Astrocyte (in vitro differentiated cells and primary cell): ENCODE results near the gene FGF2.

ENCODE experiments used
- EZH2 ChIP-seq: IDR thresholded peaks from 2 replicates; pipeline ENCODE4 v1.6.1; 2012; ENCODE audit warnings: mild to moderate bottlenecking, low read length, inconsistent platforms; ENCODE audit not compliant: insufficient read depth
- TF ChIP-seq, protein P1 (sequence below): IDR thresholded peaks from 2 replicates; pipeline ENCODE4 v1.5.1; 2011; ENCODE audit warnings: low read depth, mild to moderate bottlenecking, inconsistent platforms, low read length, moderate library complexity; ENCODE audit not compliant: insufficient read depth

GRCh38 chr4:122810669-122811068 is 16.0 kb upstream of the FGF2 start:
- TF ChIP-seq, protein P1, sequence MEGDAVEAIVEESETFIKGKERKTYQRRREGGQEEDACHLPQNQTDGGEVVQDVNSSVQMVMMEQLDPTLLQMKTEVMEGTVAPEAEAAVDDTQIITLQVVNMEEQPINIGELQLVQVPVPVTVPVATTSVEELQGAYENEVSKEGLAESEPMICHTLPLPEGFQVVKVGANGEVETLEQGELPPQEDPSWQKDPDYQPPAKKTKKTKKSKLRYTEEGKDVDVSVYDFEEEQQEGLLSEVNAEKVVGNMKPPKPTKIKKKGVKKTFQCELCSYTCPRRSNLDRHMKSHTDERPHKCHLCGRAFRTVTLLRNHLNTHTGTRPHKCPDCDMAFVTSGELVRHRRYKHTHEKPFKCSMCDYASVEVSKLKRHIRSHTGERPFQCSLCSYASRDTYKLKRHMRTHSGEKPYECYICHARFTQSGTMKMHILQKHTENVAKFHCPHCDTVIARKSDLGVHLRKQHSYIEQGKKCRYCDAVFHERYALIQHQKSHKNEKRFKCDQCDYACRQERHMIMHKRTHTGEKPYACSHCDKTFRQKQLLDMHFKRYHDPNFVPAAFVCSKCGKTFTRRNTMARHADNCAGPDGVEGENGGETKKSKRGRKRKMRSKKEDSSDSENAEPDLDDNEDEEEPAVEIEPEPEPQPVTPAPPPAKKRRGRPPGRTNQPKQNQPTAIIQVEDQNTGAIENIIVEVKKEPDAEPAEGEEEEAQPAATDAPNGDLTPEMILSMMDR: no peak
- no peak for TF ChIP-seq EZH2
